ENCODE measurements around the gene CTCF. TPM values are rescaled to one million over a fixed set of nuclear protein-coding genes. Genes with fewer than 3 reads are reported as not detected.

The CTCF gene
- total and polyA plus RNA-seq, 2 experiments from 2014 or later: 64.5 to 72.3 TPM

DNA sequence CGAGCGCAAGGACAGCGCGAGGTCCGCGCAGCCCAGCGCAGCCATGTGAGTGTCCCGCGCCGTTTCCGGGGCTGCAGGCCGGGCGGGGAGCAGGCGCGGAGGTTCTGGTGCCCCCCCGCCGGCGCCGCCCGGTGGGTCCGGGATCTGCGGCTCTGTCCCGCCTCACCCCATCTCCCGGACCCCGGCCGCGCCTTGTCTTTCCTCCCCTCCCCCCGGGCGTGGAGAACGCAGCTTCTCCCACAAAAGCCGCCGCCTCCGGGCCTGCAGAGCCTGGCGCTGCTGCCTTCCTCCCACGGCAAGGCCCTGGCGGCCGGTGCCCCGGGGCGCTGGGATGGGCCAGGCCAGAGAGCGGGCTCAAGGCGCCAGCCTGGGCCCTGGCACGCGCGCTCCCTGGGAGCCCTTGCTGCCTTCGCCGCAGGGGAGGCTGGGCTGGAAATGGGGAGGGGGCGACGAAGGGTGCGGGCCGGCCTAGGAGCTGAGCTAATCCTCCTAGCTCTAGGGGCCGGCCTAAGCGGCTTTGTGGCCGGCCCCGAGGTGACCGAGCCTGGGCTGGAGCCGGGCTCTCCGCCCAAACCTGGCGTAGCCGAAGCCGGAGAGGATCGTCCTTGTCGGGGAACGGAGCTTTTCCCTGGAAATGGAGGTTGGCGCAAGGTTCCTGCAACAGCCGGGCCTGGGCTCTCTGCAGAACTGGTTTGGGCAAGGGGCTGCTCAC, 33.3 kb upstream of the CTCF start:
- Histone ChIP-seq H3K4me3 (peak overlapping the region; percentile 77), H3K9me2 (ENCODE audit: insufficient read depth) (no peaks in the 10 kb centered on the region), H3K36me3 (ENCODE audit: insufficient read depth) (no peaks in the 10 kb centered on the region), H4K20me1 (replicated peaks; ENCODE audit: insufficient read depth) (peaks cover 7% of the 10 kb centered on the region; the same call in 1 of the 2 replicates), H3K4me1 (ENCODE audit: insufficient read depth) (peaks cover 10% of the 10 kb centered on the region; the same call in 1 of the 2 replicates), H3K27me3 (ENCODE audit: insufficient read depth) (peaks cover 99% of the 10 kb centered on the region), H2AFZ (peak overlapping the region; percentile 94), H3K27ac (ENCODE audit: low read depth) (no peak overlapping the region), H3K4me2 (peak overlapping the region; percentile 94), H3K79me2 (replicated peaks; ENCODE audit: insufficient read depth) (no peaks in the 10 kb centered on the region), H3F3A (replicated peaks; ENCODE audit: low read depth) (0 out of 2 replicates have a peak, but pooled peaks cover 10% of the 10 kb centered on the region)
- DNase-seq (ENCODE audit: low spot score): peak; percentile 63
- H3K27me3 Mint-ChIP-seq (ENCODE audit: insufficient read depth, low read depth, poor library complexity): peaks cover 95% of the 10 kb centered on the region
- H3K4me3 Mint-ChIP-seq: peak overlapping the region; percentile 72; the same call in 2 of the 3 replicates
- H3K9me3 Mint-ChIP-seq: no peaks in the 10 kb centered on the region; the same call in 2 of the 3 replicates
- ATAC-seq: peak; percentile 44
- no peak overlapping the region for H3K27ac Mint-ChIP-seq
- peaks cover 4% of the 10 kb centered on the region for H3K4me1 Mint-ChIP-seq
- no peaks in the 10 kb centered on the region for H3K36me3 Mint-ChIP-seq (ENCODE audit: low read depth)
- peak; percentile 40 for TF ChIP-seq EZH2 (IDR thresholded peaks at IDR 0.05; ENCODE audit: low read depth, unreplicated experiment)
- no peak for TF ChIP-seq ZNF331 (CRISPR knock-in tag; IDR thresholded peaks at IDR 0.05; ENCODE audit: low read depth)
- TF ChIP-seq, protein P1, sequence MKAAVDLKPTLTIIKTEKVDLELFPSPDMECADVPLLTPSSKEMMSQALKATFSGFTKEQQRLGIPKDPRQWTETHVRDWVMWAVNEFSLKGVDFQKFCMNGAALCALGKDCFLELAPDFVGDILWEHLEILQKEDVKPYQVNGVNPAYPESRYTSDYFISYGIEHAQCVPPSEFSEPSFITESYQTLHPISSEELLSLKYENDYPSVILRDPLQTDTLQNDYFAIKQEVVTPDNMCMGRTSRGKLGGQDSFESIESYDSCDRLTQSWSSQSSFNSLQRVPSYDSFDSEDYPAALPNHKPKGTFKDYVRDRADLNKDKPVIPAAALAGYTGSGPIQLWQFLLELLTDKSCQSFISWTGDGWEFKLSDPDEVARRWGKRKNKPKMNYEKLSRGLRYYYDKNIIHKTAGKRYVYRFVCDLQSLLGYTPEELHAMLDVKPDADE (IDR thresholded peaks at IDR 0.05): no peak
- TF ChIP-seq POLR2AphosphoS5 (IDR thresholded peaks at IDR 0.05; ENCODE audit: low read depth): no peak; the same call in 1 of the 2 replicates
- TF ChIP-seq ZNF114 (CRISPR knock-in tag; IDR thresholded peaks at IDR 0.05): no peak
- TF ChIP-seq JUNB (IDR thresholded peaks at IDR 0.05; ENCODE audit: unreplicated experiment): no peak

GRCh38 chr16:67529582-67530012, 32.7 kb upstream of the CTCF start:
- Histone ChIP-seq H3K27me3 (ENCODE audit: insufficient read depth) (peaks cover 99% of the 10 kb centered on the region), H3K4me1 (ENCODE audit: insufficient read depth) (peaks cover 10% of the 10 kb centered on the region; the same call in 1 of the 2 replicates), H3F3A (replicated peaks; ENCODE audit: low read depth) (0 out of 2 replicates have a peak, but pooled peaks cover 10% of the 10 kb centered on the region), H3K36me3 (ENCODE audit: insufficient read depth) (no peaks in the 10 kb centered on the region), H3K4me2 (peak overlapping the region; percentile 94), H3K79me2 (replicated peaks; ENCODE audit: insufficient read depth) (no peaks in the 10 kb centered on the region), H3K9me2 (ENCODE audit: insufficient read depth) (no peaks in the 10 kb centered on the region), H4K20me1 (replicated peaks; ENCODE audit: insufficient read depth) (peaks cover 7% of the 10 kb centered on the region; the same call in 1 of the 2 replicates), H3K27ac (ENCODE audit: low read depth) (no peak overlapping the region), H3K4me3 (peak overlapping the region; percentile 77), H2AFZ (peak overlapping the region; percentile 94)
- DNase-seq (ENCODE audit: low spot score) (peak; percentile 44), ATAC-seq (peak; percentile 20)
- H3K27me3 Mint-ChIP-seq (ENCODE audit: insufficient read depth, low read depth, poor library complexity): peaks cover 95% of the 10 kb centered on the region
- H3K9me3 Mint-ChIP-seq: no peaks in the 10 kb centered on the region; the same call in 2 of the 3 replicates
- peak overlapping the region; percentile 72 for H3K4me3 Mint-ChIP-seq
- no peaks in the 10 kb centered on the region for H3K36me3 Mint-ChIP-seq (ENCODE audit: low read depth)
- TF ChIP-seq EZH2 (IDR thresholded peaks at IDR 0.05; ENCODE audit: low read depth, unreplicated experiment) (peak; percentile 92), EZH2phosphoT487 (IDR thresholded peaks at IDR 0.05; ENCODE audit: unreplicated experiment) (no peak)
- no peak overlapping the region for H3K27ac Mint-ChIP-seq
- peaks cover 4% of the 10 kb centered on the region for H3K4me1 Mint-ChIP-seq
